GM12873 (cell line): ENCODE measurements around the gene PNMA8A.

Source experiments
- TF ChIP-seq, protein P1 (sequence below): IDR thresholded peaks from 2 replicates; pipeline ENCODE4 v1.5.1; 2012; ENCODE audit warnings: low read depth, mild to moderate bottlenecking, moderate library complexity, low read length, control low read depth; ENCODE audit not compliant: insufficient read depth; ENCODE audit errors: missing control alignments

Gene PNMA8A

DNA sequence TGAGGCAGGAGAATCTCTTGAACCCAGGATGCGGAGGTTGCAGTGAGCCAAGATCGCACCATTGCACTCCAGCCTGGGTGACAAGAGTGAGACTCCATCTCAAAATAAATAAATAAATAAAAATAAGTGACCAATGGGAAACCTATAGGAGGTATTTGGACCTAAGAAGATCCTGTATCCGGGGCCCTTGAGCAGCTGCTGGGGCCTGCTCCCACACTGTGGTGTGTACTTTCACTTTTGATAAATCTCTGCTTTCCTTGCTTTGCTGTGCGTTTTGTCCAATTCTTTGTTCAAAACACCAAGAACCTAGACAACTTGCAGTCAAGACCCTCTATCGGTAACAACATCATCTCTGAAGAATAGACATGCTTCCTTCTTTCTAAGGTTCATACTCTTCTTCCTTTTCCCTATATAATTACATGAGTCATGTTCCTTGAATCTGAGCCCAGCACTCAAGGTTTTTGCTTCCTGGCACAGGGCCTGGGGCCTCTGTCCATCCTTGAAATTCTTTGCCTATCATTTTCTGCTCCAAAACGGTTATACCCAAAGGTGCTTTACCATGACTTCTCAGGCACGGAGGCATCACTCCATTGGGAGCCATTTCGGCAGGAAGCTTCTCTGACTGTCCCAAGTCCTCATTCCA is 28.4 kb downstream of the PNMA8A start:
- TF ChIP-seq, protein P1, sequence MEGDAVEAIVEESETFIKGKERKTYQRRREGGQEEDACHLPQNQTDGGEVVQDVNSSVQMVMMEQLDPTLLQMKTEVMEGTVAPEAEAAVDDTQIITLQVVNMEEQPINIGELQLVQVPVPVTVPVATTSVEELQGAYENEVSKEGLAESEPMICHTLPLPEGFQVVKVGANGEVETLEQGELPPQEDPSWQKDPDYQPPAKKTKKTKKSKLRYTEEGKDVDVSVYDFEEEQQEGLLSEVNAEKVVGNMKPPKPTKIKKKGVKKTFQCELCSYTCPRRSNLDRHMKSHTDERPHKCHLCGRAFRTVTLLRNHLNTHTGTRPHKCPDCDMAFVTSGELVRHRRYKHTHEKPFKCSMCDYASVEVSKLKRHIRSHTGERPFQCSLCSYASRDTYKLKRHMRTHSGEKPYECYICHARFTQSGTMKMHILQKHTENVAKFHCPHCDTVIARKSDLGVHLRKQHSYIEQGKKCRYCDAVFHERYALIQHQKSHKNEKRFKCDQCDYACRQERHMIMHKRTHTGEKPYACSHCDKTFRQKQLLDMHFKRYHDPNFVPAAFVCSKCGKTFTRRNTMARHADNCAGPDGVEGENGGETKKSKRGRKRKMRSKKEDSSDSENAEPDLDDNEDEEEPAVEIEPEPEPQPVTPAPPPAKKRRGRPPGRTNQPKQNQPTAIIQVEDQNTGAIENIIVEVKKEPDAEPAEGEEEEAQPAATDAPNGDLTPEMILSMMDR = no peak

DNA sequence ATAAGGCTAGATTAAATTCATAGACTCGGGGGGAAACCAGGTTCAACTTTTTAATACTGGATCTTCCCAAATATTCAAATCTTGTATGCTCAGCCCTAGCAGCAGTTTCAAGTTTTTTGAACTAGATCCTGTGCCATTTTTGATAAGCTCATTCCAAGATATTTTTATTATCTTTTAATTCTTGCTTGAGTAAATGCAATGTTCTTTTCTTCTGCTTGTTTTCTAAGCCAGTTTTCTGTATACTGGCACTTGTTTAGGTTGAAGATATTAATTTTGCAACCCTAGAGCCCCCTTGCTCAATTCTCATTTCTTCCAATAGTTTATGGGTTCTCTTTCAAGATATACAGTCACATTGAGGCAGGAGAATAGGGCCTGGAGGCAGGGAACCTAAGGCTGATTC is 29.5 kb downstream of the PNMA8A start:
- TF ChIP-seq, protein P1 = no peak

DNA sequence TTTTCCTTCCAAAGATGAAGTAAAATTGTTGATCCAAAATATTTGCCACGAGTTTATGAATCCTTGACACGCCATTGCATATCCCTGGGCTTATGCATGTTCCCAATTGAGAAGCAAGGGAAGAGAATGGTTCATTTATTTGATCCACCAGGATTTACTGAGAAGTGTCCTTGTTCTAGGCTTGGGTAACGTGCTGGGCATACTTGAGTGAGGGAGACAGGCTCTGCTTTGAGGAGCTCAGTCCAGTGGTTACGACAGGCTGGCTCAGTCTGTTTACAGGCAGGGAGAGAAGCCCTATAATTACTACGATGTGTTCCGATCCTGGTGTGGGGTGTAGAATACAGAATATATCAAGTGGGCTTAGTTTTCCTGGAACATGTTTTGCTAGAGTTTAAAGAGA is 36.4 kb downstream of the PNMA8A start:
- TF ChIP-seq, protein P1 = no peak

DNA sequence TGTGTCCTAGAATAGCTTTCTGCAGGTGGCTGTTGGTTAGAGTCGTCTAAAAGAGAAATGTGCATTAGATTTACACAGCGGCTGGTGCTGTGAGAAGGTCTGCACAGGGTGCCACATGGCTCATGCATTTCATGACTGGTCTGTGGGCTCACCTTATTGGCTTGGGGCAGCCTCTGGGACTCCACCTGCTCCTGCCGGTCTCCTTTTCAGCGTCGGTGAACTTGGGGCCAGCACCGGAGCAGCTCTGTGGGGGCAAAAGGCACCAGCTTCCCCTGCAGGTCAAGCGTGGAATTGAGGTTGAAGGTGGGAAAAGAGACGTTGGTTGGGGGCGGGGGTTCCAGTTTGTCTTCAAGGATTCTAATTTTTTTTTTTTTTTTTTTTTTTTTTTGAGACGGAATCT is 39.5 kb downstream of the PNMA8A start:
- TF ChIP-seq, protein P1 = peak; percentile 36

DNA sequence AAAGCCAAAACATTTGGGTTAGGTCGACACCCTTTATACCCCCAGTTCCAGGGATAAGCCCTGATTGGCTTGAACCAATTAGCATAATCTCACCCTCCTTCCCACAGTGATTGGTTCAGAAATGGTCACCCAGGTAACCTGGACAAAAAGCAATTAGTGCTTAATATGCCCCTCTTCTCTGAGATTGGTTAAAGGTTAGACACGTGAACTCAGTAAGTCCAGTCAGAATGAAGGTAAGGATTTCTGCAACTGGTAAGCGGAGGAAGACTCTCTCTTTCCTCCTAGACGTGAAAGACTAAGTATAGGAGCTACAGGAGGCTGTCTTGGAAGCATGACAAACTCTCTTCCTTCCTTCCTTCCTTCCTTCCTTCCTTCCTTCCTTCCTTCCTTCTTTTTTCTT is 41.4 kb downstream of the PNMA8A start:
- TF ChIP-seq, protein P1 = no peak

DNA sequence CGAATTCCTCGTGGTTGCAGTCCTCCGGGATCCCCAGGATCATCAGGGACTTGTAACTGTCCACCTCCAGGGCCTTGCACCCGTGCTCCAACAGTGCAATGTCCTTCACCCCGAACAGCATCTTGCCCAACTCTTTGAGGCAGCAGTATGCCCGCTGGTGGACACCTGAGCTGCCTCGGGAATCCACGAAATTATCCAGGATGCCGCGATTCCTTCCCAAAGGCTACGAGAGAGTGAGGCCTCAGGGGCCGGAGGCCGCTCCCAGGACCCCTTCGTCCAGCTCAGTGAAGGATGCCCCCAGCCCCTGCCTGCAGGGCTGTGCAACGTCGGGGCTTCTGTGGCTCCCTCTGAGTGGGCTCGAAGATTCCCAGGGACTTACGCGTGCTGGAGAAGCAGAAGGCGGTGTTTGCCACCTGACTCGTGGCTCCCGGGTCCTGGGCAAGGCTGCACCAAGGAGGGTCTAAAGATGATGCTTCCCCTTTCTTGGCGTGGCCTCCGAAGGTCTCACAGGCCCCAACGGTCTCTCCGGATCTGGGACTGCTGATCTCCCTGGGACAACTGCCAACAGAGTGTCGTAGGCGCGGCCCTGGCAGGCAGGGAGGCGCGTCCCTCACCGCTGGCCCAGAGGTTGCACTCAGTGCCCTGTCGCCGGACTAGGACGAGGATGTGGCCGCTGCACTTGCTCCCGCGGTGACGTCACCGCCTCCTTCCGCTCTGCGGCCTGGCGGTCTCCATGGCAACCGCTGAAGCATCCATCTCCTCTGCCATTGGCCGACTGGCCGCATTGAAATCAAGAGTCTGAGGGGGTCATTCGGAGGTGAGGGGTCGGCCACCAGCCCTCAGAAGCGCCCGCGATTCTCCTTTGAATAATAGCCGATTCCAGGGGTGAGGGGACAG is 42.9 kb downstream of the PNMA8A start, which contains the start of gene PNMA8C:
Gene PNMA8C, minus strand, starts transcription at position 698 of the 897 bp plus-strand sequence. Its CDS starts 577 bp downstream, at position 121.
- TF ChIP-seq, protein P1 = no peak

DNA sequence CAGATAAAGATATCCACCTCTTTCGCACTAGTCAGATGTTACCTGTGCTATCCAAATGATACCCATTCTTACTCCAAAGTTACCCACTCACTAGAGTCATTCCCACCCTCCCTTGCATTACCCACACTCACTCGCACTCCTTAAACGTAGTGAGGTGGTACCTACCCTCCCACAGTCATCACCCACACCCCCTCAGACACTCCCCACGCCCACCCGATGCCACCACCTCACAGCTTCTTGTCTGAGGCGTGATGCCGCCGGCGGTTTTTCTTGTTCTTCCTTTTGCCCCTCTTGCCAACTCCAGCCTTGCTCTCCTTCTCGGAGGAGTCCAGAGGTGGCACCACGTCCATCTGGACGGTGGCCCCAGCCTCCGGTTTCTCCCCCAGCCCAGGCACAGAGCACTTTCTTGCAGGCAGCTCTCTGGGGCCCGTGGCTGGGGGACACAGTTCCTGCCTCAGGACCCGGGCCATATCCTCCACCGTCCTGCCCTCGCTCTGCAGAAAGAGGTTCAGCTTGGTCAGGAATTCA is 43.8 kb downstream of the PNMA8A start:
- TF ChIP-seq, protein P1 = no peak
